Measurements from ENCODE around the gene ENTPD8. TPM values are rescaled to one million over a fixed set of nuclear protein-coding genes. Genes with fewer than 3 reads are reported as not detected.

The ENTPD8 gene
- total RNA-seq, 1 experiment from 2014 or later, result not detected

- H3K4me1 ChIP-seq, result peaks cover 13% of the 10 kb centered on the region
- H3K27me3 ChIP-seq, result peaks cover 18% of the 10 kb centered on the region
- no peak overlapping the region for H3K27ac ChIP-seq
- DNase-seq, result no peak
- 0 out of 2 replicates have a peak, but pooled peaks cover 2% of the 10 kb centered on the region for H3K9me3 ChIP-seq (replicated peaks)
- no peak overlapping the region for H3K4me3 ChIP-seq
- no peaks in the 10 kb centered on the region for H3K36me3 ChIP-seq
Measured at GRCh38 chr9:137437691-137438590, 3.2 kb downstream of the ENTPD8 start.

- peaks cover 10% of the 10 kb centered on the region for H3K4me1 ChIP-seq
- peaks cover 24% of the 10 kb centered on the region for H3K27me3 ChIP-seq
- H3K36me3 ChIP-seq, result no peaks in the 10 kb centered on the region
- H3K27ac ChIP-seq, result no peak overlapping the region
- H3K9me3 ChIP-seq (replicated peaks), result 0 out of 2 replicates have a peak, but pooled peaks cover under 1% of the 10 kb centered on the region
- no peak overlapping the region for H3K4me3 ChIP-seq
- DNase-seq, result no peak
Measured at GRCh38 chr9:137436761-137437600, 4.2 kb downstream of the ENTPD8 start.

- Histone ChIP-seq H3K4me3 (no peak overlapping the region), H3K9me3 (replicated peaks) (no peaks in the 10 kb centered on the region), H3K27ac (no peak overlapping the region), H3K4me1 (peaks cover 11% of the 10 kb centered on the region), H3K27me3 (peaks cover 32% of the 10 kb centered on the region), H3K36me3 (no peaks in the 10 kb centered on the region)
- peak; percentile 89 for DNase-seq
Measured at GRCh38 chr9:137435980-137436760, 5.0 kb downstream of the ENTPD8 start.

- Histone ChIP-seq H3K9me3 (replicated peaks) (no peaks in the 10 kb centered on the region), H3K27me3 (peaks cover 37% of the 10 kb centered on the region), H3K27ac (no peak overlapping the region), H3K4me3 (no peak overlapping the region), H3K4me1 (peaks cover 18% of the 10 kb centered on the region), H3K36me3 (no peaks in the 10 kb centered on the region)
- no peak for DNase-seq
Measured at GRCh38 chr9:137435381-137435891, 5.7 kb downstream of the ENTPD8 start.

GRCh38 chr9:137434498-137435380 lies 6.4 kb downstream of the ENTPD8 start:
- H3K4me1 ChIP-seq, result peaks cover 23% of the 10 kb centered on the region
- H3K36me3 ChIP-seq, result no peaks in the 10 kb centered on the region
- H3K4me3 ChIP-seq, result no peak overlapping the region
- H3K27ac ChIP-seq, result no peak overlapping the region
- DNase-seq, result no peak
- no peaks in the 10 kb centered on the region for H3K9me3 ChIP-seq (replicated peaks)
- peaks cover 37% of the 10 kb centered on the region for H3K27me3 ChIP-seq

GRCh38 chr9:137433916-137434431 lies 7.2 kb downstream of the ENTPD8 start:
- peaks cover 37% of the 10 kb centered on the region for H3K27me3 ChIP-seq
- H3K4me1 ChIP-seq, result peaks cover 25% of the 10 kb centered on the region
- no peaks in the 10 kb centered on the region for H3K9me3 ChIP-seq (replicated peaks)
- no peak overlapping the region for H3K27ac ChIP-seq
- no peak overlapping the region for H3K4me3 ChIP-seq
- H3K36me3 ChIP-seq, result no peaks in the 10 kb centered on the region
- no peak for DNase-seq

GRCh38 chr9:137433349-137433915 lies 7.7 kb downstream of the ENTPD8 start:
- H3K4me1 ChIP-seq, result peaks cover 25% of the 10 kb centered on the region
- DNase-seq, result no peak
- no peaks in the 10 kb centered on the region for H3K36me3 ChIP-seq
- H3K27me3 ChIP-seq, result peaks cover 37% of the 10 kb centered on the region
- H3K27ac ChIP-seq, result no peak overlapping the region
- H3K9me3 ChIP-seq (replicated peaks), result no peaks in the 10 kb centered on the region
- H3K4me3 ChIP-seq, result no peak overlapping the region

GRCh38 chr9:137432687-137433348 lies 8.3 kb downstream of the ENTPD8 start:
- Histone ChIP-seq H3K4me1 (peaks cover 25% of the 10 kb centered on the region), H3K27me3 (peaks cover 37% of the 10 kb centered on the region), H3K9me3 (replicated peaks) (no peaks in the 10 kb centered on the region), H3K4me3 (no peak overlapping the region), H3K36me3 (no peaks in the 10 kb centered on the region), H3K27ac (no peak overlapping the region)
- no peak for DNase-seq

GRCh38 chr9:137431416-137431931 lies 9.7 kb downstream of the ENTPD8 start:
- H3K4me3 ChIP-seq, result no peak overlapping the region
- peaks cover 25% of the 10 kb centered on the region for H3K4me1 ChIP-seq
- no peak overlapping the region for H3K27ac ChIP-seq
- DNase-seq, result no peak
- H3K36me3 ChIP-seq, result no peaks in the 10 kb centered on the region
- peaks cover 37% of the 10 kb centered on the region for H3K27me3 ChIP-seq
- H3K9me3 ChIP-seq (replicated peaks), result no peaks in the 10 kb centered on the region

GRCh38 chr9:137430723-137431415 lies 10.3 kb downstream of the ENTPD8 start:
- Histone ChIP-seq H3K27me3 (peaks cover 37% of the 10 kb centered on the region), H3K4me3 (no peak overlapping the region), H3K9me3 (replicated peaks) (no peaks in the 10 kb centered on the region), H3K36me3 (no peaks in the 10 kb centered on the region), H3K27ac (no peak overlapping the region), H3K4me1 (peaks cover 20% of the 10 kb centered on the region)
- no peak for DNase-seq

GRCh38 chr9:137429974-137430722 lies 11.0 kb downstream of the ENTPD8 start:
- no peaks in the 10 kb centered on the region for H3K9me3 ChIP-seq (replicated peaks)
- H3K27ac ChIP-seq, result no peak overlapping the region
- H3K4me3 ChIP-seq, result no peak overlapping the region
- DNase-seq, result peak; percentile 80 to 81
- peaks cover 16% of the 10 kb centered on the region for H3K4me1 ChIP-seq
- no peaks in the 10 kb centered on the region for H3K36me3 ChIP-seq
- H3K27me3 ChIP-seq, result peaks cover 37% of the 10 kb centered on the region

- H3K27ac ChIP-seq, result no peak overlapping the region
- H3K9me3 ChIP-seq (replicated peaks), result no peaks in the 10 kb centered on the region
- H3K4me1 ChIP-seq, result peaks cover 21% of the 10 kb centered on the region
- H3K4me3 ChIP-seq, result no peak overlapping the region
- DNase-seq, result no peak
- no peaks in the 10 kb centered on the region for H3K36me3 ChIP-seq
- peaks cover 35% of the 10 kb centered on the region for H3K27me3 ChIP-seq
Measured at GRCh38 chr9:137429546-137429890, 11.6 kb downstream of the ENTPD8 start.
